Endothelial cell of umbilical vein (primary cell): ENCODE data around the gene RPS8. TPM values are rescaled to one million over a fixed set of nuclear protein-coding genes. Genes with fewer than 3 reads are reported as not detected.
A peak's percentile ranks its signal among the peaks of the same experiment; 100 is the strongest.

Source experiments
- BruUV-seq: library from RNA; stranded (reverse); fragments of 400-500 nt; replicated peaks from 2 replicates; lab custom pipeline; 2021; lab: Mats Ljungman, UMichigan
- CTCF ChIA-PET: fragments of 300-600, 350-600 bp; sonication (Branson Sonifier 250); formaldehyde crosslinking; loops from one replicate; lab custom pipeline; 2021; ENCODE audit warnings: antibody characterized with exemption, inconsistent platforms; lab: Charles Lee
- POLR2A ChIA-PET: fragments of 300-600, 350-600 bp; sonication (Branson Sonifier 250); formaldehyde crosslinking; loops from one replicate; lab custom pipeline; 2021; ENCODE audit warnings: antibody characterized with exemption, inconsistent platforms; lab: Charles Lee
- DNase-seq: peaks from one replicate; pipeline ENCODE4 v3.0.0-alpha.2; 2011; ENCODE audit warnings: low read depth, low spot score
- FAIRE-seq: peaks from 2 replicates; lab custom pipeline; 2011; peaks lifted over from hg19 to GRCh38; lab: Jason Lieb, UNC
- H2AFZ ChIP-seq: 2 replicates; pipeline ENCODE4 v1.6.0; 2012; ENCODE audit warnings: low read depth, low read length, control low read depth, inconsistent platforms
- H3K27ac ChIP-seq: 2 replicates; pipeline ENCODE4 v1.5.1; 2011; ENCODE audit warnings: low read depth, mild to moderate bottlenecking, control low read depth, low read length, moderate library complexity; ENCODE audit not compliant: insufficient read depth
- H3K27me3 ChIP-seq, 2 experiments: 2 replicates each; pipeline versions ENCODE4 v1.6.0 to v1.6.1; 2011; ENCODE audit warnings: low read length in 2 of 2, mixed read lengths in 1 of 2; ENCODE audit not compliant: control insufficient read depth in 2 of 2, insufficient read depth in 2 of 2
- H3K36me3 ChIP-seq, 2 experiments: 2 replicates in 1 of 2; 3 replicates in 1 of 2; pipeline ENCODE4 v1.5.1; 2011; ENCODE audit warnings: low read length in 2 of 2, mild to moderate bottlenecking in 1 of 2, moderate library complexity in 1 of 2; ENCODE audit not compliant: control insufficient read depth in 2 of 2, insufficient read depth in 2 of 2; ENCODE audit errors: extremely low read depth in 1 of 2
- H3K4me1 ChIP-seq: 3 replicates; pipeline ENCODE4 v1.5.1; 2011; ENCODE audit warnings: mild to moderate bottlenecking, low read length; ENCODE audit not compliant: control insufficient read depth, insufficient read depth; ENCODE audit errors: extremely low read depth
- H3K4me2 ChIP-seq: 2 replicates; pipeline ENCODE4 v1.6.1; 2011; ENCODE audit warnings: low read length, control low read depth, mixed read lengths; ENCODE audit not compliant: insufficient read depth
- H3K4me3 ChIP-seq, 3 experiments: fragments of 200-600 bp in 1 of 3; sonication (generic), shearing (Covaris generic) in 1 of 3; replicated peaks in 1 of 3; 2 replicates each; pipeline ENCODE4 v1.5.1; 2011 to 2016; ENCODE audit warnings: control low read depth in 3 of 3, low read length in 3 of 3, mild to moderate bottlenecking in 2 of 3, inconsistent platforms in 1 of 3, low read depth in 1 of 3, moderate library complexity in 1 of 3; ENCODE audit not compliant: insufficient read depth in 1 of 3
- H3K79me2 ChIP-seq: 2 replicates; pipeline ENCODE4 v1.6.0; 2012; ENCODE audit warnings: low read length, inconsistent platforms; ENCODE audit not compliant: control insufficient read depth, insufficient read depth
- H3K9ac ChIP-seq: replicated peaks from 2 replicates; pipeline ENCODE3; 2011; ENCODE audit warnings: low read length, control low read depth; ENCODE audit not compliant: insufficient read depth; ENCODE audit errors: extremely low read depth
- H3K9me1 ChIP-seq: replicated peaks from 3 replicates; pipeline ENCODE4 v1.6.0; 2011; ENCODE audit warnings: mild to moderate bottlenecking, low read length; ENCODE audit not compliant: control insufficient read depth, insufficient read depth; ENCODE audit errors: extremely low read depth
- H3K9me3 ChIP-seq: replicated peaks from 2 replicates; pipeline ENCODE4 v1.5.1; 2012; ENCODE audit warnings: low read length, inconsistent platforms; ENCODE audit not compliant: control insufficient read depth, insufficient read depth
- H4K20me1 ChIP-seq: replicated peaks from 2 replicates; pipeline ENCODE3; 2011; ENCODE audit warnings: mild to moderate bottlenecking, low read length; ENCODE audit not compliant: control insufficient read depth, insufficient read depth; ENCODE audit errors: extremely low read depth
- dilution Hi-C: fragments of 300-500 bp; cut with MboI; formaldehyde crosslinking; loops from one replicate; pipeline ENCODE4 v1.15.0; 2019; ENCODE audit warnings: low sequenced_read_pairs; ENCODE audit not compliant: extremely low pct_ligation_motif_present
- intact Hi-C: fragments of 100-400 bp; cut with micrococcal nuclease; formaldehyde crosslinking; loops from one replicate; pipeline ENCODE4 v1.10.0; 2022
- polyA plus RNA-seq, 4 experiments: library from polyadenylated mRNA; depleted of rRNA in 3 of 4; stranded (reverse) in 3 of 4; unstranded in 1 of 4; fragments of >200 nt; gene quantifications; 2 replicates each; pipeline versions ENCODE4 v1.2.1 to v1.2.3, GENCODE V29; 2011 to 2012; ENCODE audit warnings: missing spikeins in 1 of 4
- small RNA-seq: library from RNA; depleted of rRNA; stranded (forward); fragments of <200 nt; gene quantifications from one replicate; pipeline ENCODE3, GENCODE V24; 2012; ENCODE audit warnings: low replicate concordance, low read depth; ENCODE audit not compliant: insufficient read depth, insufficient read length
- total RNA-seq: library from RNA; stranded (reverse); gene quantifications from 2 replicates; pipeline ENCODE4 v1.2.3, GENCODE V29; 2021
- TF ChIP-seq, protein P1 (sequence below), 2 donors: IDR thresholded peaks; 1 replicate in 1 of 2; 2 replicates in 1 of 2; pipeline ENCODE4 v1.5.1; 2011; ENCODE audit warnings: low read length in 2 of 2, mild to moderate bottlenecking in 2 of 2, moderate library complexity in 2 of 2, control low read depth in 1 of 2, inconsistent platforms in 1 of 2, low read depth in 1 of 2; ENCODE audit not compliant: insufficient read depth in 1 of 2; ENCODE audit errors: extremely low read depth in 1 of 2

The RPS8 gene
- total and polyA plus RNA-seq, 2 donors (not counting 3 experiments of a cell fraction or from before 2014, with no cell fraction given) = 1,842 to 2,306 TPM

DNA sequence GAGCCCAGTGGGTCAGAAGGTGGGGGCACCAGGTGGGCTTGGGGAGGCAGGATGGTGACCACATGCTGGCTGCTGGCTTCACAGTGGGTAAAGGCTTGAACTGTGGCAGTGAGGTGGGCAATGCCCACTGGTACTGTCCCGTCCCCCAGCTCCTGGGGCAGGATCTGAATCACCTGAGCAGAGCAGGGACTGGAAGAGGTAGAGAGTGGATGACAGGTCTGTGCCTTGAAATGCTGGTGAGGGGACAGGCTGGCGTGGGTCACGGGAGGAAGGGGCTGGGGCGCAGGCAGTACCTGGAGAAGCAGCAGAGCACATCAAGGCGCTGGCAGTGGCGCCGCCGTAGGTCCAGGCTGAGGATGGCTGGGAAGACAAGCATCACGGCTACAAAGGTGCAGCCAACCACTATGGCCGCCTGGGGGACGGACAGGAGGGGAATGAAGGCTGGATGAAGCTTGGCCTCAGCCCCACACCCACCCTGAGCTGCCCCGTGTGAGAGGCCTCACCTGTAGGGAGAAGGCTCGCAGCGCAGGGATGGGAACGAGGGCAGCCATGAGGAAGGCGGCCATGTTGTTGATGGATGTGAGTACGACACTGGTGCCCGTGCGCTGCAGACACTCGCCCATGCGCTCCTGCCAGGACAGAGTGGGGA is 52.8 kb downstream of the RPS8 start:
- no peaks in the 10 kb centered on the region for H3K79me2 ChIP-seq
- no peaks in the 10 kb centered on the region for H3K4me1 ChIP-seq
- no peaks in the 10 kb centered on the region for H4K20me1 ChIP-seq
- no peak overlapping the region for H3K4me3 ChIP-seq
- no peaks in the 10 kb centered on the region for H3K9me3 ChIP-seq
- H2AFZ ChIP-seq = no peak overlapping the region
- FAIRE-seq (no peak), DNase-seq (no peak)
- BruUV-seq = no TSS peak
- ChIA-PET CTCF (no interaction called here), POLR2A (no interaction called here)
- no peak overlapping the region for H3K9ac ChIP-seq
- H3K4me2 ChIP-seq = no peak overlapping the region
- H3K36me3 ChIP-seq = no peaks in the 10 kb centered on the region
- TF ChIP-seq, protein P1, sequence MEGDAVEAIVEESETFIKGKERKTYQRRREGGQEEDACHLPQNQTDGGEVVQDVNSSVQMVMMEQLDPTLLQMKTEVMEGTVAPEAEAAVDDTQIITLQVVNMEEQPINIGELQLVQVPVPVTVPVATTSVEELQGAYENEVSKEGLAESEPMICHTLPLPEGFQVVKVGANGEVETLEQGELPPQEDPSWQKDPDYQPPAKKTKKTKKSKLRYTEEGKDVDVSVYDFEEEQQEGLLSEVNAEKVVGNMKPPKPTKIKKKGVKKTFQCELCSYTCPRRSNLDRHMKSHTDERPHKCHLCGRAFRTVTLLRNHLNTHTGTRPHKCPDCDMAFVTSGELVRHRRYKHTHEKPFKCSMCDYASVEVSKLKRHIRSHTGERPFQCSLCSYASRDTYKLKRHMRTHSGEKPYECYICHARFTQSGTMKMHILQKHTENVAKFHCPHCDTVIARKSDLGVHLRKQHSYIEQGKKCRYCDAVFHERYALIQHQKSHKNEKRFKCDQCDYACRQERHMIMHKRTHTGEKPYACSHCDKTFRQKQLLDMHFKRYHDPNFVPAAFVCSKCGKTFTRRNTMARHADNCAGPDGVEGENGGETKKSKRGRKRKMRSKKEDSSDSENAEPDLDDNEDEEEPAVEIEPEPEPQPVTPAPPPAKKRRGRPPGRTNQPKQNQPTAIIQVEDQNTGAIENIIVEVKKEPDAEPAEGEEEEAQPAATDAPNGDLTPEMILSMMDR (IDR thresholded peaks at IDR 0.05; ENCODE audit: extremely low read depth in 1 of 2, insufficient read depth in 1 of 2, low read depth in 1 of 2, low read length in 2 of 2) = no peak
- no peak overlapping the region for H3K27ac ChIP-seq
- no peaks in the 10 kb centered on the region for H3K9me1 ChIP-seq
- dilution Hi-C loops (no loop called here), intact Hi-C loops (no loop called here)
- no peaks in the 10 kb centered on the region for H3K27me3 ChIP-seq

Small RNA genes within 50 kb of the gene (small RNA-seq; reads per million reads assigned to genes)
- gene RNU5D-1 (95.2 reads per million, percentile 97 among the genes with 10 or more reads in this experiment), gene SNORD38A (1,656 reads per million, percentile 100 among the genes with 10 or more reads in this experiment), gene SNORD38B (not detected), gene SNORD46 (4.4 reads per million, percentile 32 among the genes with 10 or more reads in this experiment), gene SNORD55 (not detected)

Other genes with a start within 250 kb of the RPS8 start
- gene TMEM53, start 101.1 kb upstream of the RPS8 start, total RNA-seq = 5.3 and 5.7 TPM in 2 replicates
- gene TMEM53, start 101.1 kb upstream of the RPS8 start, polyA plus RNA-seq = 16.5 and 24.7 TPM in 2 replicates
- gene ARMH1, start 100.8 kb upstream of the RPS8 start, total RNA-seq = not detected in 2 replicates
- gene ARMH1, start 100.8 kb upstream of the RPS8 start, polyA plus RNA-seq = 0.17 and 0.48 TPM in 2 replicates
- gene RNU5D-1, start 44.4 kb upstream of the RPS8 start, total RNA-seq = not detected in 2 replicates
- not detected in 2 replicates for gene RNU5D-1, start 44.4 kb upstream of the RPS8 start, polyA plus RNA-seq
- 44.3 and 53.7 TPM in 2 replicates for gene KIF2C, start 35.7 kb upstream of the RPS8 start, total RNA-seq
- 20.7 and 27.1 TPM in 2 replicates for gene KIF2C, start 35.7 kb upstream of the RPS8 start, polyA plus RNA-seq
- gene BEST4, start 12.6 kb downstream of the RPS8 start, total RNA-seq = 0.21 TPM in 1 of 2 replicates, not detected in the other
- gene BEST4, start 12.6 kb downstream of the RPS8 start, polyA plus RNA-seq = 0.21 and 0.29 TPM in 2 replicates
- gene PLK3, start 24.8 kb downstream of the RPS8 start, total RNA-seq = 55.0 and 60.0 TPM in 2 replicates
- gene PLK3, start 24.8 kb downstream of the RPS8 start, polyA plus RNA-seq = 66.7 and 90.1 TPM in 2 replicates
- gene DYNLT4, start 31.8 kb downstream of the RPS8 start, total RNA-seq = 0.62 and 1.1 TPM in 2 replicates
- gene DYNLT4, start 31.8 kb downstream of the RPS8 start, polyA plus RNA-seq = 0.46 and 1.1 TPM in 2 replicates
- 69.9 and 72.5 TPM in 2 replicates for gene BTBD19, start 33.0 kb downstream of the RPS8 start, total RNA-seq
- gene BTBD19, start 33.0 kb downstream of the RPS8 start, polyA plus RNA-seq = 97.9 and 115 TPM in 2 replicates
- gene PTCH2, start 67.7 kb downstream of the RPS8 start, total RNA-seq = 1.8 and 1.9 TPM in 2 replicates
- gene PTCH2, start 67.7 kb downstream of the RPS8 start, polyA plus RNA-seq = 1.8 and 2.6 TPM in 2 replicates
- 39.6 and 45.1 TPM in 2 replicates for gene EIF2B3, start 211.1 kb downstream of the RPS8 start, total RNA-seq
- gene EIF2B3, start 211.1 kb downstream of the RPS8 start, polyA plus RNA-seq = 25.7 and 28.4 TPM in 2 replicates
- gene HECTD3, start 235.8 kb downstream of the RPS8 start, total RNA-seq = 72.6 and 80.0 TPM in 2 replicates
- 114 and 130 TPM in 2 replicates for gene HECTD3, start 235.8 kb downstream of the RPS8 start, polyA plus RNA-seq
- 187 and 192 TPM in 2 replicates for gene UROD, start 236.7 kb downstream of the RPS8 start, total RNA-seq
- 636 and 661 TPM in 2 replicates for gene UROD, start 236.7 kb downstream of the RPS8 start, polyA plus RNA-seq